ENCODE measurements around the gene MCF2L. TPM values are rescaled to one million over a fixed set of nuclear protein-coding genes. Genes with fewer than 3 reads are reported as not detected.

MCF2L gene
- total RNA-seq, 1 donor from 2014 or later = 38.9 TPM

GRCh38 chr13:113145496-113145895 is 176.5 kb downstream of the MCF2L start:
- intact Hi-C loops (cut with DNase I) = no loop called here
- DNase-seq (ENCODE audit: low spot score) = no peak

- DNase-seq (ENCODE audit: low spot score) = peak; percentile 33
- intact Hi-C loops (cut with DNase I) = no loop called here
Measured at GRCh38 chr13:113145911-113146598, 177.0 kb downstream of the MCF2L start.

GRCh38 chr13:113146750-113147149 is 177.7 kb downstream of the MCF2L start:
- DNase-seq (ENCODE audit: low spot score) = peak; percentile 26
- intact Hi-C loops (cut with DNase I) = no loop called here

GRCh38 chr13:113147206-113147605 is 178.2 kb downstream of the MCF2L start:
- DNase-seq (ENCODE audit: low spot score) = peak; percentile 46
- intact Hi-C loops (cut with DNase I) = no loop called here

GRCh38 chr13:113148407-113148806 is 179.4 kb downstream of the MCF2L start:
- intact Hi-C loops (cut with DNase I) = no loop called here
- DNase-seq (ENCODE audit: low spot score) = peak; percentile 31

GRCh38 chr13:113148940-113149503 is 180.0 kb downstream of the MCF2L start:
- intact Hi-C loops (cut with DNase I) = no loop called here
- DNase-seq (ENCODE audit: low spot score) = peak; percentile 63

Other genes with a start within 250 kb of the MCF2L start
- 0.46 TPM for gene F7, start 136.6 kb downstream of the MCF2L start, total RNA-seq
- 13.7 TPM for gene F10, start 153.6 kb downstream of the MCF2L start, total RNA-seq
- gene PROZ, start 189.4 kb downstream of the MCF2L start, total RNA-seq = not detected
- 47.8 TPM for gene PCID2, start 239.5 kb downstream of the MCF2L start, total RNA-seq
- 92.5 TPM for gene CUL4A, start 240.4 kb downstream of the MCF2L start, total RNA-seq

Data from cardiac septum (tissue), 1 donor.